Measurements from ENCODE around the gene ITFG1.
"Not testable (repeated sequence)": the region's sequence is repeated elsewhere in the genome, so short reads cannot be mapped to it uniquely, and the experiment has no call there.

ITFG1 gene

DNA sequence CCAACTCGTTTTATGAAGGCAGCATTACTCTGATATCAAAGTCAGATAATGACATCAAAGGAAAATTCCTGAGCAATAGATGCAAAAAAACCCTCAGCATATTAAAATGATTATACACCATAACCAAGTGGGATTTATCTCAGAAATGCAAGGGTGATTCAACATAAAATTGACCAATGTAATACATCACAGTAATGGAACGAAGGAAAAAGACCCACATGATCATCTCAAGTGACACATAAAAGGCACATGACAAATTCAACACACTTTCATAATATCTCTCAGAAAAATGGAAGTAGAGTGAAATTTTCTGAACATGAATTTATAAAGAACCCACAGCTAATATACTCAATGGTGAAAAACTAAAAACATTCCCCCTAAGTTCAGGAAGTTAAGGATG lies 118.8 kb downstream of the ITFG1 start:
- TF ChIP-seq, protein P1, sequence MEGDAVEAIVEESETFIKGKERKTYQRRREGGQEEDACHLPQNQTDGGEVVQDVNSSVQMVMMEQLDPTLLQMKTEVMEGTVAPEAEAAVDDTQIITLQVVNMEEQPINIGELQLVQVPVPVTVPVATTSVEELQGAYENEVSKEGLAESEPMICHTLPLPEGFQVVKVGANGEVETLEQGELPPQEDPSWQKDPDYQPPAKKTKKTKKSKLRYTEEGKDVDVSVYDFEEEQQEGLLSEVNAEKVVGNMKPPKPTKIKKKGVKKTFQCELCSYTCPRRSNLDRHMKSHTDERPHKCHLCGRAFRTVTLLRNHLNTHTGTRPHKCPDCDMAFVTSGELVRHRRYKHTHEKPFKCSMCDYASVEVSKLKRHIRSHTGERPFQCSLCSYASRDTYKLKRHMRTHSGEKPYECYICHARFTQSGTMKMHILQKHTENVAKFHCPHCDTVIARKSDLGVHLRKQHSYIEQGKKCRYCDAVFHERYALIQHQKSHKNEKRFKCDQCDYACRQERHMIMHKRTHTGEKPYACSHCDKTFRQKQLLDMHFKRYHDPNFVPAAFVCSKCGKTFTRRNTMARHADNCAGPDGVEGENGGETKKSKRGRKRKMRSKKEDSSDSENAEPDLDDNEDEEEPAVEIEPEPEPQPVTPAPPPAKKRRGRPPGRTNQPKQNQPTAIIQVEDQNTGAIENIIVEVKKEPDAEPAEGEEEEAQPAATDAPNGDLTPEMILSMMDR (IDR thresholded peaks at IDR 0.05; ENCODE audit: insufficient read depth, low read depth, low read length, missing control alignments), result no peak
- DNase-seq (ENCODE audit: low read depth), result no peak
- H3K4me3 ChIP-seq (ENCODE audit: low read depth, low read length), result no peak overlapping the region

DNA sequence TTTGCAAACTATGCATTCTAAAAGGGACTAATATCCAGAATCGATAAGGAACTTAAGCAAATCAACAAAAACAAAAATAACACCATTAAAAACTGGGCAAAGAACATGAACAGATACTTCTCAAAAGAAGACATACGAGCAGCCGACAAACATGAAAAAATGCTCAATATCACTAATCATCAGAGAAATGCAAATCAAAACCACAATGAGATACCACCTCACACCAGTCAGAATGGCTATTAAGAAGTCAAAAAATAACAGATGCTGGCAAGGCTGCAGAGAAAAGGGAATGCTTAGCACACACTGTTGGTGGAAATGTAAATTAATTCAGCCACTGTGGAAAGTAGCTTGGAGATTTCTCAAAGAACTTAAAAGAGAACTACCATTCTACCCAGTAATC lies 130.3 kb downstream of the ITFG1 start:
- H3K4me3 ChIP-seq (ENCODE audit: low read depth, low read length), result not testable (repeated sequence)
- DNase-seq (ENCODE audit: low read depth), result peak; percentile 17

DNA sequence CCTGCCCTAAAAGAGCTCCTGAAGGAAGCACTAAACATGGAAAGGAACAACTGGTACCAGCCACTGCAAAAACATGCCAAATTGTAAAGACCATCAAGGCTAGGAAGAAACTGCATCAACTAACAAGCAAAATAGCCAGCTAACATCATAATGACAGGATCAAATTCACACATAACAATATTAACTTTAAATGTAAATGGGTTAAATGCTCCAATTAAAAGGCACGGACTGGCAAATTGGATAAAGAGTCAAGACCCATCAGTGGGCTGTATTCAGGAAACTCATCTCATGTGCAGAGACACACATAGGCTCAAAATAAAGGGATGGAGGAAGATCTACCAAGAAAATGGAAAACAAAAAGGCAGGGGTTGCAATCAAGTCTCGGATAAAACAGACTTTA lies 136.6 kb downstream of the ITFG1 start:
- DNase-seq (ENCODE audit: low read depth); H3K4me3 ChIP-seq (ENCODE audit: low read depth, low read length): not testable (repeated sequence)

DNA sequence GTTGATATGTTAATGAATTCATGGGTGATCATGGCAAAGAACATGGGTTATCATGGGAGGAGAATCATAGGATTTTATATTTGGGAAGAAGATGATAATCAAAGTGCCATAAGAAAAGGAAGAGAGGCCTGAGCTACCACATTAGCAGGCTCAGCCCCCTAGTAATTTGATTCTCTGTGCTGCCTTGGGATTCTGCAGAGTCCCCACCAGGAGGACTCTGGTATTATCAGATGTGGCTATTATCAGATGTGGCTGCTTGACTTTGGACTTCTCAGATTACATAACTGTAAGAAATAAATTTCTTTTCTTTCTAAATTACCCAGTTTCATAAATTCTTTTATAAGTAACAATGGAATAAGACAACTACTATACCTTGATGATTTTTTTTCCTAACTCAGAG lies 137.6 kb downstream of the ITFG1 start:
- TF ChIP-seq, protein P1 (IDR thresholded peaks at IDR 0.05; ENCODE audit: insufficient read depth, low read depth, low read length, missing control alignments), result no peak
- no peak overlapping the region for H3K4me3 ChIP-seq (ENCODE audit: low read depth, low read length)
- no peak for DNase-seq (ENCODE audit: low read depth)

DNA sequence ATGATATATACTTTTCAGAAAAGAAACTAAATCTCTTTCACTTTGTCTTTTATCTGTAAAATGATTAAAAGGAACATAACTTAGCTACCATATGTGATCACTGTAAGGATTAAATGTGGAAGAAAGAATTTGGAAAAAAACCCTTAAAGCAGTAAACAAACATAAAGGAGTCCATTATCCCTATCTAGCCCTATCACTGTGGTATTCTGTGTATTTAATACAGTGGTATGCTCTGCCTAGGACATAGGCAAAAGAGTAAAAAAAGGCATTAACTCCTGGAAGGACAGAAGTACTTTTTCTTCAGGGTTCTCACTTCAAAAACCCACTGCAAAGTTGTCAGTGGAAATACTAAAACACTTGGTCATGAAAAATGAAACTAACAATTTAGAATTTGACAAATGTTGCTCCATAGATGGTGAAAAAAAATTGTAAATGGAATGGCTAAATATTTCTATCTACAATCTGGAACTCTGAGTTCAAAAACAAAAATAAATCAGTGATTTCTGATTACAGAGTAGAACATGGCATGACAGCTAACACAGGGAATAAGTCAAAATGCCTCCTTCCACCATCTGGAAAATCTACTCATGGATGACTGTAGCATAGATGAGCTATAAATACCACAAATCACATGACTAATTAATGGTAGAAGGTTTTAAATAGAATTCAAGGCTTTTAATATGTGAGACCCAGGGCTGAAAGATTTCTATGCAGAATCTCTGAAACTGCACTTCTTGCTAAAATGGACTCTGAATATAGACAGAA lies 140.1 kb downstream of the ITFG1 start:
- no peak for DNase-seq (ENCODE audit: low read depth)
- no peak overlapping the region for H3K4me3 ChIP-seq (ENCODE audit: low read depth, low read length)
- TF ChIP-seq, protein P1 (IDR thresholded peaks at IDR 0.05; ENCODE audit: insufficient read depth, low read depth, low read length, missing control alignments), result no peak

DNA sequence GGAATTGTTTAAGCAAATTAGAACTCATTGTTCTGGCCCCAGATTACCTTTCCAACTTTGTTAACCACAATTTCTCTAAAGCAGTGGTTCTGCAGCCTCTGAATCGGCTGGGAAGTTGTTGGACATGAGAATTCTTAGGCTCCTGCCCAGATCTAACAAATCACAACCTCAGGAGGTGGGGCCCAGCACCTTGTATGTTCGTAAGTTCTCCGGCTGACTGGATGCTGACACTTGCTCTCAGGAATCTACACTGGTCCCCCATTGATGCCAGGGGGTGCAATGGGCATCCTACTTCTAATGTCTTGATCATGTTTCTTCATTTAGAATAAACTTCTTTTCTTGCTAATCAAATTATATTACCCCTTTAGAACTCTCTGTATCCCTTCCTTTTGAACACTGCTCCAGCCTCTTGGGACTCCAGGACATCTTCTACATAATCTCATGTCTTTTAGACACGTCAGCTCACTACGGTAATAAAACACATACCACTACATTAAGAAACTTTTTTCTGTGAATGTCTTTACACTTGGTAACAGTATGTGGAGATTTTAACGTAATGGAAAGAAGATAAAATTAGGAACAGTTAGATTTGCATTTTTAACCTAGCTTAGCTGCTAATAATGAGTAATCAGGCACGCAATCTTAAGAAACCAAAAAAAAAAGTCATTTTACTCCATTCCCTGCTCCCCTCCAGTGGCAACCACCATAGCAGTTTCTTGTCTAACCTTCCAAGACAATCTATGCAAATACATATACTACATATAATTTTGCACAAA lies 143.2 kb downstream of the ITFG1 start:
- no peak overlapping the region for H3K4me3 ChIP-seq (ENCODE audit: low read depth, low read length)
- TF ChIP-seq, protein P1 (IDR thresholded peaks at IDR 0.05; ENCODE audit: insufficient read depth, low read depth, low read length, missing control alignments), result no peak
- no peak for DNase-seq (ENCODE audit: low read depth)

DNA sequence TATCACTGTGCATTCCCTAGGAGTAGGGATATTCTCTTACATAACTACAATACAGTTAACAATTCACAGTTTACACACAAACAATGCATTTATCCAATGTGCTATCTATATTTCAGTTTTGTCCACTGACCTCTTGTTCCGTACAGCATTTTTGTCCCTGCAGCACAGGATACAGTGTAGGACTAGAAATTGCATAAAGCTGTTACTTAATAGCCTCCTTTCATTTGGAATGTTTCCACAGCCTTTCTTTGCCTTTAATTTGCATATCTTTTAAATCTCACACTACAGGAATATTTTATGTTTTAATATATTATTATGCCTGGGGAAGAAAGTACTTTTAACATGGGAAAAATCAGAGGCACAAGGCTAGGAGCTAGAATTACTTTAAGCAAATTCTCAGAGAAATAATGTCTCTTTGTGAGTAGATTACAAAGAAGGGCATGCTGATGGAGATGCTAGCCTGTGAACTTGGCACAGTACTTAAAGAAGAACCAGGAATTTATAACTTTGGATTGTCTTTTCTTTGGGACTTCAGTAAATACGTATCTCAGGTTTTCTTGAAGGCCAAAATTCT lies 144.3 kb downstream of the ITFG1 start:
- H3K4me3 ChIP-seq (ENCODE audit: low read depth, low read length), result no peak overlapping the region
- DNase-seq (ENCODE audit: low read depth), result no peak
- TF ChIP-seq, protein P1 (IDR thresholded peaks at IDR 0.05; ENCODE audit: insufficient read depth, low read depth, low read length, missing control alignments), result no peak

Measured in GM12865 (cell line).